ENCODE results near the gene EIF4G2. TPM values are rescaled to one million over a fixed set of nuclear protein-coding genes. Genes with fewer than 3 reads are reported as not detected.

Gene EIF4G2
- total and polyA plus RNA-seq, 2 of the 8 experiments (the other 6 are each of a cell fraction or from before 2014, with no cell fraction given): 438 to 964 TPM

GRCh38 chr11:10764412-10764811 is 44.3 kb downstream of the EIF4G2 start:
- Histone ChIP-seq H4K91ac (replicated peaks; ENCODE audit: insufficient read length, low read length) (no peak overlapping the region), H4K20me1 (replicated peaks in 1 of 2; ENCODE audit: control insufficient read depth in 1 of 2, insufficient read depth in 2 of 2, low read length in 2 of 2) (peaks cover 0 to 2% of the 10 kb centered on the region in 2 experiments), H3K9ac (replicated peaks in 1 of 4; ENCODE audit: extremely low read depth in 1 of 4, low read depth in 3 of 4, low read length in 3 of 4) (no peak overlapping the region), H3K4me1 (replicated peaks in 1 of 4; ENCODE audit: control insufficient read depth in 3 of 4, insufficient read depth in 4 of 4, low read length in 3 of 4) (peaks cover 0 to 6% (median 0%) of the 10 kb centered on the region in 4 experiments; a peak in 1 of 7 replicates), H3K9me3 (ENCODE audit: insufficient read depth in 2 of 2, low read depth in 1 of 2, low read length in 1 of 2) (no peaks in the 10 kb centered on the region), H2BK5ac (ENCODE audit: low read depth, low read length) (no peak overlapping the region), H2BK120ac (replicated peaks; ENCODE audit: low read depth, low read length) (no peak overlapping the region), H3K4me2 (ENCODE audit: insufficient read depth in 1 of 2, low read depth in 2 of 2, low read length in 2 of 2) (no peak overlapping the region), H2AFZ (ENCODE audit: low read length) (no peak overlapping the region), H3K4me3 (ENCODE audit: extremely low read depth in 1 of 4, insufficient read depth in 2 of 4, low read depth in 3 of 4, low read length in 4 of 4) (no peak overlapping the region), H3K27ac (ENCODE audit: low read depth, low read length) (no peak overlapping the region), H3K23me2 (ENCODE audit: low read depth, low read length) (no peaks in the 10 kb centered on the region), H2BK20ac (ENCODE audit: low read length) (no peak overlapping the region), H3K79me1 (ENCODE audit: low read depth, low read length) (no peaks in the 10 kb centered on the region), H3K14ac (ENCODE audit: insufficient read length) (no peak overlapping the region), H3K27me3 (replicated peaks in 1 of 4; ENCODE audit: control insufficient read depth in 3 of 4, extremely low read depth in 1 of 4, insufficient read depth in 3 of 4, low read length in 3 of 4) (no peaks in the 10 kb centered on the region), H2BK15ac (ENCODE audit: low read length) (no peak overlapping the region), H4K5ac (ENCODE audit: insufficient read length, low read depth, low read length) (no peak overlapping the region), H3K36me3 (ENCODE audit: control insufficient read depth in 2 of 4, insufficient read depth in 4 of 4, low read length in 3 of 4) (peaks cover 15 to 37% (median 23%) of the 10 kb centered on the region in 4 experiments), H3K18ac (ENCODE audit: extremely low read depth, low read length) (no peak overlapping the region), H4K8ac (ENCODE audit: extremely low read depth, insufficient read depth, low read length) (no peak overlapping the region), H3K79me2 (ENCODE audit: control insufficient read depth in 1 of 2, insufficient read depth in 2 of 2, low read length in 2 of 2) (no peaks in the 10 kb centered on the region), H3K4ac (replicated peaks; ENCODE audit: insufficient read length, low read depth, low read length) (no peak overlapping the region), H3K23ac (ENCODE audit: insufficient read length) (no peak overlapping the region), H2AK5ac (ENCODE audit: low read depth, low read length) (no peak overlapping the region), H2BK12ac (ENCODE audit: low read depth, low read length) (no peak overlapping the region), H3K56ac (replicated peaks; ENCODE audit: insufficient read length, low read depth, low read length) (no peak overlapping the region)
- FAIRE-seq (no peak), DNase-seq (ENCODE audit: low read depth in 1 of 2, low spot score in 2 of 2) (no peak)
- TF ChIP-seq SP4 (IDR thresholded peaks at IDR 0.05; ENCODE audit: low read length) (no peak), SIRT6 (IDR thresholded peaks at IDR 0.05; ENCODE audit: low read length) (no peak), HDAC6 (IDR thresholded peaks at IDR 0.05; ENCODE audit: low read depth, low read length) (no peak), ATF3 (IDR thresholded peaks at IDR 0.05; ENCODE audit: insufficient read depth, low read depth, low read length) (no peak), POLR2AphosphoS5 (IDR thresholded peaks at IDR 0.05; ENCODE audit: low read depth, low read length) (no peak), TEAD4 (IDR thresholded peaks at IDR 0.05; ENCODE audit: low read depth, low read length) (no peak), YY1 (IDR thresholded peaks at IDR 0.05; ENCODE audit: low read depth, low read length) (no peak), RFX5 (IDR thresholded peaks at IDR 0.05; ENCODE audit: borderline replicate concordance, low read depth, low read length) (no peak)
- 88% methylated on average over 12 of the region's 12 CpGs; no CpG with 5 or more reads in 1 of the 2 experiments for WGBS, 2 experiments (ENCODE audit: extremely low coverage in 1 of 2, insufficient coverage in 1 of 2, insufficient read length in 1 of 2, insufficient replicate concordance in 2 of 2, low coverage in 1 of 2, low lambda C conversion rate in 2 of 2, missing lambda C conversion rate in 1 of 2)
- ChIA-PET CTCF (ENCODE audit: partially characterized antibody) (no interaction called here), POLR2A (ENCODE audit: partially characterized antibody) (interaction anchor here (1.0 kb wide), 1 partner anchor 45 kb away, joined by 3 read pairs; the partner anchor contains the start of gene EIF4G2)

All from H1 (cell line).